Karpas-422 (cell line): ENCODE results near the gene GPC1. TPM values are rescaled to one million over a fixed set of nuclear protein-coding genes. Genes with fewer than 3 reads are reported as not detected.
"Not testable (repeated sequence)": the region's sequence is repeated elsewhere in the genome, so short reads cannot be mapped to it uniquely, and the experiment has no call there.

ENCODE experiments used
- DNase-seq: peaks from one replicate; pipeline ENCODE4 v3.0.0-alpha.2; 2015
- H2AFZ ChIP-seq: fragments of 200-600 bp; sonication (generic); 2 replicates; pipeline ENCODE4 v1.6.1; 2014; ENCODE audit warnings: antibody characterized with exemption, low read length, mixed read lengths
- H3K27ac ChIP-seq: fragments of 200-600 bp; sonication (generic); 2 replicates; pipeline ENCODE4 v1.5.1; 2014; ENCODE audit warnings: mild to moderate bottlenecking, low read length, moderate library complexity
- H3K27me3 ChIP-seq: fragments of 200-600 bp; sonication (generic); 2 replicates; pipeline ENCODE4 v1.6.1; 2014; ENCODE audit warnings: low read length, mixed read lengths
- H3K36me3 ChIP-seq: fragments of 200-600 bp; sonication (generic); 2 replicates; pipeline ENCODE4 v1.6.1; 2014; ENCODE audit warnings: low read length, mixed read lengths; ENCODE audit not compliant: insufficient read depth
- H3K4me1 ChIP-seq: fragments of 200-600 bp; sonication (generic); 2 replicates; pipeline ENCODE4 v1.6.1; 2014; ENCODE audit warnings: mild to moderate bottlenecking, low read length, mixed read lengths
- H3K4me2 ChIP-seq: fragments of 200-600 bp; sonication (generic); 2 replicates; pipeline ENCODE4 v1.6.1; 2014; ENCODE audit warnings: low read length, low read depth, mild to moderate bottlenecking; ENCODE audit not compliant: poor library complexity, severe bottlenecking
- H3K4me3 ChIP-seq: fragments of 200-600 bp; sonication (generic); 2 replicates; pipeline ENCODE4 v1.5.1; 2014; ENCODE audit warnings: mild to moderate bottlenecking, antibody characterized with exemption, low read length, mixed read lengths
- H3K79me2 ChIP-seq: fragments of 200-600 bp; sonication (generic); 2 replicates; pipeline ENCODE4 v1.6.1; 2014; ENCODE audit warnings: mild to moderate bottlenecking, low read length, mixed read lengths
- H3K9ac ChIP-seq: fragments of 200-600 bp; sonication (generic); 2 replicates; pipeline ENCODE4 v1.6.0; 2014; ENCODE audit warnings: low read length
- H3K9me2 ChIP-seq: fragments of 200-600 bp; sonication (generic), shearing (Covaris generic); replicated peaks from 2 replicates; pipeline ENCODE4 v1.6.0; 2014; ENCODE audit warnings: mild to moderate bottlenecking, low read length, moderate library complexity; ENCODE audit not compliant: insufficient read depth
- H3K9me3 ChIP-seq: fragments of 300-700, 200-600 bp; sonication (generic); 2 replicates; pipeline ENCODE4 v1.6.1; 2014; ENCODE audit warnings: low read length, mixed read lengths
- H4K20me1 ChIP-seq: fragments of 200-600 bp; sonication (generic); 2 replicates; pipeline ENCODE4 v1.6.1; 2014; ENCODE audit warnings: mild to moderate bottlenecking, antibody characterized with exemption, low read length, low read depth; ENCODE audit not compliant: insufficient read depth
- total RNA-seq: library from RNA; depleted of rRNA; stranded (reverse); fragments of >200 nt; shearing (Covaris generic); gene quantifications from 2 replicates; pipeline ENCODE4 v1.2.3, GENCODE V29; 2014; ENCODE audit warnings: low replicate concordance

GPC1 gene
- total RNA-seq, 1 experiment from 2014 or later: 0.60 TPM

- Histone ChIP-seq H3K4me2 (no peak overlapping the region), H3K9me2 (no peaks in the 10 kb centered on the region), H3K27me3 (no peaks in the 10 kb centered on the region), H3K27ac (no peak overlapping the region), H3K79me2 (no peaks in the 10 kb centered on the region), H3K9me3 (peaks cover 26% of the 10 kb centered on the region), H3K36me3 (peaks cover 21% of the 10 kb centered on the region), H2AFZ (no peak overlapping the region), H3K4me3 (no peak overlapping the region), H4K20me1 (no peaks in the 10 kb centered on the region), H3K4me1 (no peaks in the 10 kb centered on the region), H3K9ac (no peak overlapping the region)
- DNase-seq: no peak
These were observed 56.0 kb downstream of the GPC1 start for GRCh38 chr2:240491483-240491882.

- no peak overlapping the region for H3K27ac ChIP-seq
- no peaks in the 10 kb centered on the region for H3K79me2 ChIP-seq
- DNase-seq: no peak
- H3K9me2 ChIP-seq: no peaks in the 10 kb centered on the region
- peaks cover 22% of the 10 kb centered on the region for H3K9me3 ChIP-seq
- H3K27me3 ChIP-seq: no peaks in the 10 kb centered on the region
- H3K4me1 ChIP-seq: no peaks in the 10 kb centered on the region
- no peak overlapping the region for H3K4me3 ChIP-seq
- H3K4me2 ChIP-seq: no peak overlapping the region
- no peak overlapping the region for H3K9ac ChIP-seq
- no peaks in the 10 kb centered on the region for H4K20me1 ChIP-seq
- H2AFZ ChIP-seq: no peak overlapping the region
- H3K36me3 ChIP-seq: peaks cover 39% of the 10 kb centered on the region
These were observed 58.8 kb downstream of the GPC1 start for GRCh38 chr2:240494194-240494793.

- not testable (repeated sequence) for H3K4me3 ChIP-seq, DNase-seq, H2AFZ ChIP-seq, H3K27ac ChIP-seq, H3K9me2 ChIP-seq, H3K79me2 ChIP-seq, H3K27me3 ChIP-seq, H3K9ac ChIP-seq, H3K4me2 ChIP-seq, H4K20me1 ChIP-seq, H3K4me1 ChIP-seq
- H3K36me3 ChIP-seq: peaks cover 45% of the 10 kb centered on the region
- peaks cover 22% of the 10 kb centered on the region for H3K9me3 ChIP-seq
These were observed 59.5 kb downstream of the GPC1 start for GRCh38 chr2:240494942-240495341.

GRCh38 chr2:240497082-240497481, 61.6 kb downstream of the GPC1 start:
- H3K4me3 ChIP-seq, H3K9ac ChIP-seq, H2AFZ ChIP-seq, H3K4me2 ChIP-seq, H3K4me1 ChIP-seq, H4K20me1 ChIP-seq, H3K27ac ChIP-seq, H3K27me3 ChIP-seq, DNase-seq, H3K9me2 ChIP-seq, H3K79me2 ChIP-seq: not testable (repeated sequence)
- Histone ChIP-seq H3K9me3 (peaks cover 15% of the 10 kb centered on the region), H3K36me3 (peaks cover 46% of the 10 kb centered on the region)

GRCh38 chr2:240498171-240498957, 62.9 kb downstream of the GPC1 start:
- Histone ChIP-seq H3K27me3 (no peaks in the 10 kb centered on the region), H3K4me2 (no peak overlapping the region), H3K79me2 (no peaks in the 10 kb centered on the region), H3K4me3 (no peak overlapping the region), H3K9ac (no peak overlapping the region), H3K9me2 (no peaks in the 10 kb centered on the region), H2AFZ (no peak overlapping the region), H3K4me1 (no peaks in the 10 kb centered on the region), H3K36me3 (peaks cover 46% of the 10 kb centered on the region), H3K9me3 (peaks cover 11% of the 10 kb centered on the region; the same call in 1 of the 2 replicates), H3K27ac (no peak overlapping the region), H4K20me1 (no peaks in the 10 kb centered on the region)
- DNase-seq: no peak

GRCh38 chr2:240498958-240499260, 63.4 kb downstream of the GPC1 start:
- H3K9me3 ChIP-seq: peaks cover 5% of the 10 kb centered on the region; the same call in 1 of the 2 replicates
- no peaks in the 10 kb centered on the region for H3K27me3 ChIP-seq
- H3K4me1 ChIP-seq: no peaks in the 10 kb centered on the region
- no peak overlapping the region for H3K4me3 ChIP-seq
- no peak overlapping the region for H3K9ac ChIP-seq
- no peak for DNase-seq
- no peak overlapping the region for H3K4me2 ChIP-seq
- H3K27ac ChIP-seq: no peak overlapping the region
- peaks cover 41% of the 10 kb centered on the region for H3K36me3 ChIP-seq
- H3K79me2 ChIP-seq: no peaks in the 10 kb centered on the region
- H3K9me2 ChIP-seq: no peaks in the 10 kb centered on the region
- H4K20me1 ChIP-seq: no peaks in the 10 kb centered on the region
- H2AFZ ChIP-seq: no peak overlapping the region

- no peaks in the 10 kb centered on the region for H3K27me3 ChIP-seq
- no peak overlapping the region for H3K9ac ChIP-seq
- no peaks in the 10 kb centered on the region for H4K20me1 ChIP-seq
- DNase-seq: no peak
- no peaks in the 10 kb centered on the region for H3K9me3 ChIP-seq
- no peak overlapping the region for H3K4me3 ChIP-seq
- no peak overlapping the region for H3K4me2 ChIP-seq
- peaks cover 34% of the 10 kb centered on the region for H3K36me3 ChIP-seq
- H3K79me2 ChIP-seq: no peaks in the 10 kb centered on the region
- H2AFZ ChIP-seq: no peak overlapping the region
- no peaks in the 10 kb centered on the region for H3K9me2 ChIP-seq
- no peaks in the 10 kb centered on the region for H3K4me1 ChIP-seq
- H3K27ac ChIP-seq: no peak overlapping the region
These were observed 64.1 kb downstream of the GPC1 start for GRCh38 chr2:240499309-240500301.
